Activated T-cell treated with anti-CD3 and anti-CD28 coated beads, Interleukin-2, amount 50 U/mL, for 4 hours (primary cell): Measurements from ENCODE around the gene ZNF730. TPM values are rescaled to one million over a fixed set of nuclear protein-coding genes. Genes with fewer than 3 reads are reported as not detected.
"Not testable (repeated sequence)": the region's sequence is repeated elsewhere in the genome, so short reads cannot be mapped to it uniquely, and the experiment has no call there.

Experiments
- ATAC-seq, 2 donors: fragments of 200-7000 bp; cut with Tn5 transposase; one replicate each; pipeline ENCODE4 v1.10.0; 2021
- DNase-seq: peaks from one replicate; pipeline ENCODE4 v3.0.0-alpha.2; 2020
- H3K27me3 Mint-ChIP-seq: one replicate; pipeline ENCODE4 v1.8.0; 2021; ENCODE audit warnings: low read depth, mixed read lengths
- H3K36me3 Mint-ChIP-seq: one replicate; pipeline ENCODE4 v1.8.0; 2022; ENCODE audit warnings: mixed read lengths; ENCODE audit not compliant: insufficient read depth
- H3K4me1 Mint-ChIP-seq: one replicate; pipeline ENCODE4 v1.8.0; 2021; ENCODE audit warnings: low read depth, mixed read lengths
- H3K4me3 Mint-ChIP-seq: one replicate; pipeline ENCODE4 v1.8.0; 2021; ENCODE audit warnings: mild to moderate bottlenecking, moderate library complexity, mixed read lengths
- H3K9me3 Mint-ChIP-seq: one replicate; pipeline ENCODE4 v1.8.0; 2021; ENCODE audit warnings: mixed read lengths
- total RNA-seq, 3 donors: library from RNA; stranded (reverse); gene quantifications; one replicate each; pipeline ENCODE4 v1.2.1, GENCODE V29; 2021

Gene ZNF730
- total RNA-seq = under 1 TPM; 0.11 to 0.58 (median 0.50) TPM

DNA sequence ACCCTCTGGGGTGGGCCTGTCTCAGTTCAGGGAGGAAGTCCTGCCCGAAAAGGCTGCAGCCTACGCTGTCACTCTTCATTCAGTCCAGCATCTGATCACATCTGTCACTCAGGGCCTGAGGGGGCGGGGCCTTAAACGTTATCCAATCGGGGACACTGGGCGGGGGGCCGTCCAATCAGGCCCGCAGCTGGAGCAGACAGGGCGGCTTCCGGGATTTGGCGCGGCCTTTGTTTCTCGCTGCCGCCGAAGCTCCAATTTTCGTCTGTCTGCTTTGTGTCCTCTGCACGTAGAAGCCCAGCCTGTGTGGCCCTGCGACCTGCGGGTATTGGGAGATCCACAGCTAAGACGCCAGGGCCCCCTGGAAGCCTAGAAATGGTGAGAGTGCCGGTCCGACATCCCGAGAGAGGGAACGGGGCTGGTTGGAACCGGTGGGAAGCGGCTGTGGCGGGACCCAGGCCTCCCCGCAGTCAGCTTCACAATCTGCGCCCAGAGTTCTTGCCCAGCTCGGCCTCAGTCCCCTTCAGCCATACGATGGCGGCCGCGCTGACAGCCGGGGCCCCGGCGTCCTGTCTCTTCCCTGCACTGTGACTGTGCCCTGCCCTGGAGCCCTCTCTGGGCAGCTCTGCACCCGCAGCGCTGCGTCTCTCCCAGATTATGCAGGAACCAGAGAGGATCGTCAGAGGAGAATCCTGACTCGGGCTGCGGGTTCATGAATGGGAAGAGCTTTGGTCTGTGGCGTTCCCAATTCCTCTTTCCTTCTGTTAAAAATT is at the start of gene ZNF730:
TSS of gene ZNF730 (plus strand) at position 224 of the 770 bp plus-strand sequence. CDS start at position 373, 149 bp downstream.
- Mint-ChIP-seq H3K36me3 (no peaks in the 10 kb centered on the region), H3K4me3 (peak within 1 kb of the TSS; percentile 68), H3K4me1 (peaks cover 2% of the 10 kb centered on the region), H3K9me3 (peaks cover 8% of the 10 kb centered on the region), H3K27me3 (peaks cover 21% of the 10 kb centered on the region)
- DNase-seq (peak; percentile 32), ATAC-seq (peak; percentile 93 to 97)

DNA sequence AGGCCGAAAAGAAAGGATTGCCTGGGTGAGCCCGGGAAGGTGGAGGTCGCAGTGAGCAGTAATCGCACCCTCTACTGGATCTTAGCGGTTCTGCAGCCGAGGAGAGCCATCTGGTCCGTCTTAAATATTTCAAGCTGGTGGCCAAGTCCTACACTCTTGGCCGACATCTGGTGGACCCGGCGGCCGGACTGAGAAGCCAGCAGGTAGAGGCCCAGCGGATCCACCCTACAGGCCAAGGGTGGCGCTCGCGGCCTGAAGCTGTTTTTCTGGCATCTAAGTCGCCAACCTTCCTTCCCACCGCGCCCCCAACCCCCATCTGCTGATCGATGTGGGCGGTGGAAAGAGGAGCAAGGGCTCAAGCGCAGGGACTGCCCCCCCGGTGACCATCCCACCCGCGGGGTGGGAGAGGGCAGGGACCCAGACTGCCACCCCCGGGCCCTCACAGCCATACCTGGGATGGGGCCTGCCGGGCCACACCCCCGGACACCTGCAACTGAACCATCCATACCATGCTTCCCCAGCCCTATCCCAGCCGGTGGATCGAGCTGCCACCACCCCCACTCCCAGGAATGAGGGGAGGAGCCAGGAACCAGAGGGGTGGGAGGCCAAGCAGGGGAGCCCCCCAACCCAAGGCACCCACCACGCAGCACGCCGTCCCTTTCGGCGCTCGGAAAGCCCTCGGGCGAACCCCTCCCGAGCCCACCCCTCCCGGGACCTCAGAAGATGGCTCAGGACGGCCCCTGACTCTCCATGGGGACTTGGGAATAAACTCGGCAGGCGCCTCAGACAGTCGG is 46.3 kb upstream of the ZNF730 start:
- Mint-ChIP-seq H3K36me3 (peaks cover 2% of the 10 kb centered on the region), H3K4me3 (no peak overlapping the region), H3K9me3 (peaks cover 4% of the 10 kb centered on the region), H3K4me1 (peaks cover 3% of the 10 kb centered on the region), H3K27me3 (peaks cover 26% of the 10 kb centered on the region)
- DNase-seq (no peak), ATAC-seq (no peak)

DNA sequence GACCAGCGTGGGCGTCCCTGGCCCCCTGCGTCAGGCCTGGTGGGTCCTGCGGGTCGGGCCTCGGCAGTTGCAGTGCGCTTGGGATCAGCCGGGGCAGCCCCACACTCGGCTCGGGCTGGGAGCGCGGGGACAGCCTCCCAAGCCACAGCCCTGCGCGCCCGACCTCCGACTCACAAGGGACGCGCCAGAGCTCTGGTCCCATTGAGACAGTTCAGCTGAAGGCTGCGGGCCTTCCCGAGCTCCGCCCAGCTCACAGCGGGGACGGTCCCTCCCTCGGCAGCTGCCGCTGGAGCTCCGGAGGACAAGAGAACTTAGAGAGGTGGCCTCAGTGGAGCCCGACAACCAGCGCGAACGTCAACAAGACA is 45.7 kb upstream of the ZNF730 start:
- H3K4me3 Mint-ChIP-seq = no peak overlapping the region
- no peak for DNase-seq
- peak in 1 of 2 donors; percentile 47 for ATAC-seq
- H3K9me3 Mint-ChIP-seq = peaks cover 8% of the 10 kb centered on the region
- H3K36me3 Mint-ChIP-seq = peaks cover 2% of the 10 kb centered on the region
- H3K4me1 Mint-ChIP-seq = peaks cover 5% of the 10 kb centered on the region
- peaks cover 29% of the 10 kb centered on the region for H3K27me3 Mint-ChIP-seq

DNA sequence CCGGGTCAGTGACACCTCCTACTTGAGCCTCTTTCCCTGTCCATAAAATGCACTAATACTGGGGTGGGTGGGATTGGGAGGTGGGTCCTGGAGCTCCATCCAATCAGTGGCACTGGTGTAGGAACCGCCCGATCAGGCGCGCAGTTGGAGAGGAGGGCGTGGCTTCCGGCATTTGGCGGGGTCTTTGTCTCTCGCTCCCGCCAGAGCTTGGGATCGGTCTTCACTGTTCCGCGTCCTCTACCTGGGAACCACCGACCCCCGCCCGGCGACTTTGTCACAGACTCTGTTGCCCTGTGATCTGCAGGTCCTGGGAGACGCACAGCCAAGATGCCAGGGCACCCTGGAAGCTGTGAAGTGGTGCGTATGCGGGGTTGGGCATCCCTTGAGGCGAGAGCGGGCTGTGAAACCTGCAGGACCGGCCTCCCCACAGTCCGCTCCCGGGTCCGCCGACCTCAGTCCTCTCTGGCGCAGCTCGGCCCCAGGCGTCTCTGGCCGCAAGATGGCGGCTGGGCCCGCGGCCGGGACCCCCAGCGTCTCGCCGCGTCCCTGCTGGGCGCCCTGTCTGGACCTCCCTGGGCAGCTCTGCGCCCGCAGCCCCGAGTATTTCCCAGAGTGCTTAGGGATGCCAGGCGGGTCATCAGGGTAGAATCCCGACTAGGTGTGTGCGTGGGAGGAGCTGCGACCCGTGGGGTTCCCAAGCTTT is 41.6 kb upstream of the ZNF730 start:
- peaks cover 22% of the 10 kb centered on the region for H3K27me3 Mint-ChIP-seq
- H3K9me3 Mint-ChIP-seq = peaks cover 11% of the 10 kb centered on the region
- peak overlapping the region; percentile 45 for H3K4me3 Mint-ChIP-seq

DNA sequence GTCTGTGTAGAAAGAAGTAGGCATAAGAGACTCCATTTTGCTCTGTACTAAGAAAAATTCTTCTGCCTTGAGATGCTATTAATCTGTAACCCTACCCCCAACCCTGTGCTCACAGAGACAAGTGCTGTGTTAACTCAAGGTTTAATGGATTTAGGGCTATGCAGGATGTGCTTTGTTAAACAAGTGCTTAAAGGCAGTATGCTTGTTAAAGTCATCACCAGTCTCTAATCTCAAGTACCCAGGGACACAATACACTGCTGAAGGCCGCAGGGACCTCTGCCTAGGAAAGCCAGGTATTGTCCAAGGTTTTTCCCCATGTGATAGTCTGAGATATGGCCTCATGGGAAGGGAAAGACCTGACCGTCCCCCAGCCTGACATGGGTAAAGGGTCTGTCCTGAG is 39.0 kb upstream of the ZNF730 start:
- Mint-ChIP-seq H3K27me3 (peaks cover 16% of the 10 kb centered on the region), H3K9me3 (peaks cover 15% of the 10 kb centered on the region)
- not testable (repeated sequence) for H3K4me3 Mint-ChIP-seq, H3K4me1 Mint-ChIP-seq, ATAC-seq, H3K36me3 Mint-ChIP-seq, DNase-seq

More for the DNA sequence above, 41.6 kb upstream of the ZNF730 start:
- Mint-ChIP-seq H3K4me1 (peaks cover 3% of the 10 kb centered on the region), H3K36me3 (no peaks in the 10 kb centered on the region)
- no peak for DNase-seq
- peak in 1 of 2 donors; percentile 45 for ATAC-seq

DNA sequence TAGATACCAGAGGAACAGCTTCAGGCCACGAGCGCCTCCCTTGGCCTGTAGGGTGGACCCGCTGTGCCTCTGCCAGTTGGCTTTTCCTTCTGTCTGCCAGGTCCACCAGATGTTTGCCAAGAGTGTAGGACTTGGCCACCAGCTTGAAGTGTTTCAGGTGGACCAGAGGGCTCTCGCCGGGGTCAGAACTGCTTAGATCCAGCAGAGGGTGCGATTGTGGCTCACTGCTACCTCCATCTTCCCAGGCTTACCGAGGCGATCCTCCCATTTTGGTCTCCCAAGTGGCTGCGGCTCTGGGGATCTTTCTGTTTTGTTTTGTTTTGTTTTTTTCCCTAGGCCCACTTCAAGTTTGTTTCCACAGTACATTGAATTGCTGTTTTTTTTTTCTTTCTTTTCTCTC is 23.0 kb upstream of the ZNF730 start:
- Mint-ChIP-seq H3K36me3 (peaks cover 3% of the 10 kb centered on the region), H3K9me3 (peaks cover 52% of the 10 kb centered on the region), H3K4me3 (no peak overlapping the region), H3K27me3 (no peaks in the 10 kb centered on the region), H3K4me1 (no peaks in the 10 kb centered on the region)
- ATAC-seq (no peak), DNase-seq (no peak)

DNA sequence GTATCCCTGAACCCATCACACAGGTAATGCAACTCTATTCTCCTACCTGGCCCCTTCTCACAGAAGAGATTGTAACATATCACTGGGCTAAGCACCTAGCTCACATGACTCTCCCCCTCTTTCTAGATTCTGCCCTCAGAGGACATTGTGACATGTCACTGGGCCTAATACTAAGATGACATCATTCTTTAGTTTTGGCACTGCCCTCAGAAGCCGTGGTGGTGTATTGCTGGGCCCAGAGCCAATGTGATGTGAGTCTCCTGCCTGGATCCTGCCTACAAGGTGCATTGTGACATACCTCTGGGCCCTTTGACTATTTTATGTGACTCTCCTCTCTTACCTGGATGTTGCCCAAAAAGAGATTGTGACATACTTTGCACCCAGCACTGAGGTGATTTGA is 21.4 kb upstream of the ZNF730 start:
- no peaks in the 10 kb centered on the region for H3K4me1 Mint-ChIP-seq
- peaks cover 51% of the 10 kb centered on the region for H3K9me3 Mint-ChIP-seq
- no peaks in the 10 kb centered on the region for H3K27me3 Mint-ChIP-seq
- H3K36me3 Mint-ChIP-seq = peaks cover 3% of the 10 kb centered on the region
- ATAC-seq (no peak), DNase-seq (no peak)
- no peak overlapping the region for H3K4me3 Mint-ChIP-seq

DNA sequence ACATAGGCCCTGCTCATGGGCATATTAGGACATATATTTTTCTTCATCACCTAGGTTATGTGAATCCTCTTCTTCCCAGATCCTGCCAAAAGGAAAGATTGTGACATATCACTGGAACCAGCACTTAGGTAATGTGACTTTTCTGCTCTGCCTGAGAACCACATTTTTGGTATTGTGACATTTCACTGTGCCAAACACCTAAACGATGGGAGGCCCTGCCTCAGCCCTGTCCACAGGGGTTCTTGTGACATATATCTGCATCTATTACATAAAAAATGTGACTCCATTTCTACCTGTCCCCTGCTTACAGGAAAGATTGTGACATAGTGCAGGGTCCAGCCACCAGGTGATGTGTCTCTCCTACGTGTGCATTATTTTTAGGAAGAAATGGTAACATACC is 18.5 kb upstream of the ZNF730 start:
- peaks cover 44% of the 10 kb centered on the region for H3K9me3 Mint-ChIP-seq
- H3K36me3 Mint-ChIP-seq = no peaks in the 10 kb centered on the region
- no peak for DNase-seq
- H3K27me3 Mint-ChIP-seq = no peaks in the 10 kb centered on the region
- H3K4me3 Mint-ChIP-seq = no peak overlapping the region
- H3K4me1 Mint-ChIP-seq = no peaks in the 10 kb centered on the region
- ATAC-seq = no peak

DNA sequence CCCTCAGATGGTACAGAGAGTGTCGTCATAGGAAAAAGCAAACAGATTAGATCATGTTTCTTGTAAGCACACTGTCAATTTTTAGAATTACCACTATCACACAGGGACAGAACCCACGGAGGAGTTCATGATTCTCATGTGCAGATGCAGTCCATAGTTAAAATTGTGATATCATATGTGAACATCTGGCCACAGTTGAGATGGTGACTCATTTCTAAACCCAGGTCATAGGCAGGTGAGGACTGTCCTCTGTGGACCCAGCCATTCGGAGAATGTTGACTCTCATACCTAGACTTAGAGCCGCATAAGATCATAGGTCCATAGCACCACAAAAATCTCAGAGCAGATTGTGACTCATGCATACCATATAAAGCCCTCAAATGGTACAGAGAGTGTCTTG is 17.8 kb upstream of the ZNF730 start:
- Mint-ChIP-seq H3K4me3 (no peak overlapping the region), H3K36me3 (no peaks in the 10 kb centered on the region), H3K27me3 (no peaks in the 10 kb centered on the region), H3K9me3 (peaks cover 41% of the 10 kb centered on the region), H3K4me1 (no peaks in the 10 kb centered on the region)
- no peak for ATAC-seq
- no peak for DNase-seq

DNA sequence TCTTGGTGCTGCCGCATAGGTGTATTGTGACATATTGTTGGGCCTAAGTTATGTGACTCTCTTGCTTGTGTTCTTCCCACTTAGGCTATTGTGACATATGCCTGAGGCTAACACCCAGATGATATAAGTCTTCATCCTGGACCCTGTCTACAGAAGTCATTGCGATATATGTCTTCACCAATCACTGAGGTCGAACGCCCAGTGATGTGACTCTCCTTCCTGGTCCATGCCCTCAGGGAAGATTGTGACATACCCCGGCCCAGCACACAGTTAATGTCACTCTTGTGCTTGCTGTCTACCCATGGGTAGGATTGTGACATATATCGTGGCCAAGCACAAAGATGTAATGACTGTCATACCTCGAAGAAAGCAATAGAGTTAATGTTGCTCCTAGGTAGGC is 16.9 kb upstream of the ZNF730 start:
- Mint-ChIP-seq H3K4me3 (no peak overlapping the region), H3K27me3 (no peaks in the 10 kb centered on the region), H3K36me3 (no peaks in the 10 kb centered on the region), H3K4me1 (no peaks in the 10 kb centered on the region), H3K9me3 (peaks cover 37% of the 10 kb centered on the region)
- DNase-seq (no peak), ATAC-seq (no peak)

DNA sequence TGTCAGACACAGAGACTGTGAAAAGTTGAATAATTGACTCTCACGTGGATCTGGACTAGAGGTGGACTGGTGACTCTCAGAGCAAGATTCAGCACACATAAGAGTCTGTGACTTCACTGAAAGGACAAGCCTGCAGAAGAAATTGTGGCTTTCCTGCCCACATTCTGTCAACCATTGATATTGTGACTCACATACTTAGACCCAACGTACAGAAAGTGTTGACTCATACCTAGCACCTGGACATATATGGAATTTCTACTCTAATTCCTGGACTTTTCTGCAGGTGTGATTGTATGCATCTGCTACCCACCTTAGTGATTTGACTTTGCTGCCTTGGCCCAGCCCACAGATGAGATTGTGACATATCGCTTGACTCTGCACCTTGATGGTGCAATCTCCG is 15.6 kb upstream of the ZNF730 start:
- H3K4me1 Mint-ChIP-seq = no peaks in the 10 kb centered on the region
- H3K4me3 Mint-ChIP-seq = no peak overlapping the region
- ATAC-seq (no peak), DNase-seq (no peak)
- H3K36me3 Mint-ChIP-seq = no peaks in the 10 kb centered on the region
- H3K27me3 Mint-ChIP-seq = no peaks in the 10 kb centered on the region
- H3K9me3 Mint-ChIP-seq = peaks cover 38% of the 10 kb centered on the region

DNA sequence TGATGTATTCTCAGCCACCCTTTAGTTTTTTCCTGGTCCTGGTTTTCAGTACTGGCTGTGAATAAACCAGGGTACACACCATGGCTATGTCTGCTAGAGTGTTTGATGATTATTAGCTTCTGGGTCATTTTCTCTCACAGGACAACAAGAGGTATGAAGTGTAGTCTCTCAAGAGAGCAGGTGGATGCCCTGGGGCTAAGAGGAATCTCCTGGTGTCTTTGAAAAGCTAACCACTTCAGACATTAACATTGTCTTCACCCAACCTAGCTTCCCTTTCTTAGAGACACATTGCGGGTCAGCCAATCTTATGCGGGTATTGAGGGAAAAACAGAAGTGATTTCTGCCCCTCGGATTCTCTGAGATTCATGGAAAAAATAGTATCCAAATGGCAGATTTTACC is 1.6 kb downstream of the ZNF730 start:
- H3K27me3 Mint-ChIP-seq = peaks cover 23% of the 10 kb centered on the region
- H3K4me3 Mint-ChIP-seq = no peak overlapping the region
- peaks cover 8% of the 10 kb centered on the region for H3K9me3 Mint-ChIP-seq
- DNase-seq (no peak), ATAC-seq (no peak)
- H3K36me3 Mint-ChIP-seq = no peaks in the 10 kb centered on the region
- H3K4me1 Mint-ChIP-seq = peaks cover 2% of the 10 kb centered on the region

DNA sequence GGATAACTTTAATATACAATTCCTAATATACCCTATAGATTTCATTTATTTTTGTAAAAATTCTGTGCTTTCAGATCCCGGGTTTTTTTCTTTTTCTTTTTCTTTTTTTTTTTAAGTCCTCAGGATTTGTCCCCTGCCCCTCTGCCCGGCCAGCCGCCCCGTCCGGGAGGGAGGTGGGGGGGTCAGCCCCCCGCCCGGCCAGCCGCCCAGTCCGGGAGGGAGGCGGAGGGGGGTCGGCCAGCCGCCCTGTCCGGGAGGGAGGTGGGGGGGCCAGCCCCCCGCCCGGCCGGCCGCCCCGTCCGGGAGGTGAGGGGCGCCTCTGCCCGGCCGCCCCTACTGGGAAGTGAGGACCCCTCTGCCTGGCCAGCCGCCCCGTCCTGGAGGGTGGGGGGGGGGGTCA is 17.4 kb downstream of the ZNF730 start:
- not testable (repeated sequence) for DNase-seq, H3K27me3 Mint-ChIP-seq, H3K4me1 Mint-ChIP-seq, ATAC-seq, H3K4me3 Mint-ChIP-seq, H3K36me3 Mint-ChIP-seq
- peaks cover 10% of the 10 kb centered on the region for H3K9me3 Mint-ChIP-seq

DNA sequence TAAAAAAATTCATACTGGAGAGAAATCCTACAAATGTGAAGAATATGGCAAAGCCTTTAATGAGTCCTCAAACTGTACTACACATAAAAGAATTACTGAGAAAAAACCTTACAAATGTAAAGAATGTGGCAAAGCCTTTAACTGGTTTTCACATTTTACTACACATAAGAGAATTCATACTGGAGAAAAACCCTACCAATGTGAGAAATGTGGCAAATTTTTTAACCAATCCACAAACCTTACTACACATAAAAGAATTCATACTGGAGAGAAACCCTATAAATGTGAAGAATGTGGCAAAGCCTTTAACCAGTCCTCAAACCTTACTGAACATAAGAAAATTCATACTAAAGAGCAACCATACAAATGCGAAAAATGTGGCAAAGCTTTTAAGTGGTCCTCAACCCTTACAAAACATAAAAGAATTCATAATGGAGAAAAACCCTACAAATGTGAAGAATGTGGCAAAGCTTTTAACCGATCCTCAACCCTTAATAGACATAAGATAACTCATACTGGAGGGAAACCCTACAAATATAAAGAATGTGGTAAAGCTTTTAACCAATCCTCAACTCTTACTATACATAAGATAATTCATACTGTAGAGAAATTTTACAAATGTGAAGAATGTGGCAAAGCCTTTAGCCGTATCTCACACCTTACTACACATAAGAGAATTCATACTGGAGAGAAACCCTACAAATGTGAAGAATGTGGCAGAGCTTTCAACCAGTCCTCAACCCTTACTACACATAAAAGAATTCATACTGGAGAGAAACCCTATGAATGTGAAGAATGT is 29.0 kb downstream of the ZNF730 start:
- peaks cover 36% of the 10 kb centered on the region for H3K9me3 Mint-ChIP-seq
- no peaks in the 10 kb centered on the region for H3K27me3 Mint-ChIP-seq
- no peaks in the 10 kb centered on the region for H3K4me1 Mint-ChIP-seq
- DNase-seq (no peak), ATAC-seq (no peak)
- H3K4me3 Mint-ChIP-seq = no peak overlapping the region
- H3K36me3 Mint-ChIP-seq = peaks cover 3% of the 10 kb centered on the region
